KMS-11 (cell line): Measurements from ENCODE around the gene PHF14.

ENCODE experiments used
- H2AFZ ChIP-seq: fragments of 200-600 bp; sonication (generic); 2 replicates; pipeline ENCODE4 v1.6.1; 2016; ENCODE audit warnings: antibody characterized with exemption, mixed run types, low read depth
- H3K27ac ChIP-seq: fragments of 200-600 bp; sonication (generic); 2 replicates; pipeline ENCODE4 v1.6.1; 2016; ENCODE audit warnings: mild to moderate bottlenecking, mixed run types
- H3K27me3 ChIP-seq: fragments of 200-600 bp; sonication (generic); 2 replicates; pipeline ENCODE4 v1.6.1; 2017; ENCODE audit warnings: mild to moderate bottlenecking, low read depth, mixed run types, moderate library complexity; ENCODE audit not compliant: insufficient read depth
- H3K36me3 ChIP-seq: fragments of 200-600 bp; sonication (generic); 2 replicates; pipeline ENCODE4 v1.6.1; 2017; ENCODE audit warnings: mild to moderate bottlenecking, mixed run types; ENCODE audit not compliant: insufficient read depth
- H3K4me1 ChIP-seq: fragments of 200-600 bp; sonication (generic); 2 replicates; pipeline ENCODE4 v1.6.1; 2016; ENCODE audit warnings: mild to moderate bottlenecking, low read depth, mixed run types; ENCODE audit not compliant: poor library complexity, severe bottlenecking
- H3K4me2 ChIP-seq: fragments of 200-600 bp; sonication (generic); 2 replicates; pipeline ENCODE4 v1.7.0; 2016; ENCODE audit warnings: mild to moderate bottlenecking, mixed run types
- H3K4me3 ChIP-seq: fragments of 200-600 bp; sonication (generic); IDR thresholded peaks from 2 replicates; pipeline ENCODE4 v1.6.1; 2017; ENCODE audit warnings: low read depth, low read length, mixed read lengths; ENCODE audit not compliant: insufficient read depth
- H3K79me2 ChIP-seq: fragments of 200-600 bp; sonication (generic); 2 replicates; pipeline ENCODE4 v1.6.1; 2016; ENCODE audit warnings: low read depth, mixed run types; ENCODE audit not compliant: insufficient read depth
- H3K9ac ChIP-seq: fragments of 200-600 bp; sonication (generic); 2 replicates; pipeline ENCODE4 v1.6.1; 2016; ENCODE audit warnings: mild to moderate bottlenecking, mixed run types
- H4K20me1 ChIP-seq: fragments of 200-600 bp; sonication (generic); 2 replicates; pipeline ENCODE4 v1.6.1; 2016; ENCODE audit warnings: mild to moderate bottlenecking, mixed run types; ENCODE audit not compliant: insufficient read depth
- CTCF ChIP-seq: fragments of 200-600 bp; sonication (generic); conservative IDR thresholded peaks from 2 replicates; pipeline ENCODE4 v1.6.1; 2017; ENCODE audit warnings: low read depth, mild to moderate bottlenecking, antibody characterized with exemption, low read length, moderate library complexity, mixed read lengths

PHF14 gene

GRCh38 chr7:11078247-11078834 lies 104.7 kb downstream of the PHF14 start:
- H3K9ac ChIP-seq: no peak overlapping the region
- H3K36me3 ChIP-seq: no peaks in the 10 kb centered on the region
- H3K4me2 ChIP-seq: no peak overlapping the region
- no peak overlapping the region for H2AFZ ChIP-seq
- H3K4me3 ChIP-seq: no peak overlapping the region
- no peak overlapping the region for H3K27ac ChIP-seq
- H4K20me1 ChIP-seq: no peaks in the 10 kb centered on the region
- H3K79me2 ChIP-seq: no peaks in the 10 kb centered on the region
- H3K4me1 ChIP-seq: no peaks in the 10 kb centered on the region
- H3K27me3 ChIP-seq: no peaks in the 10 kb centered on the region
- TF ChIP-seq CTCF: no peak

GRCh38 chr7:11079907-11080306 lies 106.2 kb downstream of the PHF14 start:
- Histone ChIP-seq H3K4me1 (no peaks in the 10 kb centered on the region), H4K20me1 (no peaks in the 10 kb centered on the region), H2AFZ (no peak overlapping the region), H3K27ac (no peak overlapping the region), H3K4me2 (no peak overlapping the region), H3K4me3 (no peak overlapping the region), H3K9ac (no peak overlapping the region), H3K27me3 (no peaks in the 10 kb centered on the region), H3K79me2 (no peaks in the 10 kb centered on the region), H3K36me3 (no peaks in the 10 kb centered on the region)
- no peak for TF ChIP-seq CTCF

GRCh38 chr7:11082121-11082520 lies 108.4 kb downstream of the PHF14 start:
- no peak overlapping the region for H3K9ac ChIP-seq

GRCh38 chr7:11082552-11083213 lies 109.0 kb downstream of the PHF14 start:
- Histone ChIP-seq H3K4me3 (no peak overlapping the region), H4K20me1 (no peaks in the 10 kb centered on the region), H3K4me2 (no peak overlapping the region), H2AFZ (no peak overlapping the region), H3K27me3 (no peaks in the 10 kb centered on the region), H3K79me2 (no peaks in the 10 kb centered on the region), H3K4me1 (no peaks in the 10 kb centered on the region), H3K27ac (no peak overlapping the region), H3K36me3 (no peaks in the 10 kb centered on the region), H3K9ac (no peak overlapping the region)
- TF ChIP-seq CTCF: no peak

More at GRCh38 chr7:11082121-11082520, 108.4 kb downstream of the PHF14 start:
- Histone ChIP-seq H3K4me1 (no peaks in the 10 kb centered on the region), H2AFZ (no peak overlapping the region), H3K36me3 (no peaks in the 10 kb centered on the region), H3K27ac (no peak overlapping the region), H3K79me2 (no peaks in the 10 kb centered on the region), H4K20me1 (no peaks in the 10 kb centered on the region), H3K4me3 (no peak overlapping the region), H3K27me3 (no peaks in the 10 kb centered on the region), H3K4me2 (no peak overlapping the region)
- no peak for TF ChIP-seq CTCF
